Duodenal mucosa (tissue), 2 donors: ENCODE data around the gene S100A6.

Source experiments
- H3K27ac ChIP-seq: one replicate; pipeline ENCODE4 v1.7.0; 2013; ENCODE audit warnings: low read depth, low read length
- H3K27me3 ChIP-seq, 2 donors: one replicate each; pipeline ENCODE4 v1.7.0; 2013; ENCODE audit warnings: low read length in 2 of 2, control low read depth in 1 of 2; ENCODE audit not compliant: insufficient read depth in 2 of 2, control insufficient read depth in 1 of 2
- H3K36me3 ChIP-seq, 2 donors: one replicate each; pipeline ENCODE4 v1.7.0; 2013; ENCODE audit warnings: low read length in 2 of 2, control low read depth in 1 of 2; ENCODE audit not compliant: insufficient read depth in 2 of 2, control insufficient read depth in 1 of 2
- H3K4me1 ChIP-seq, 2 donors: one replicate each; pipeline ENCODE4 v1.7.0; 2013; ENCODE audit warnings: low read length in 2 of 2, control low read depth in 1 of 2; ENCODE audit not compliant: insufficient read depth in 2 of 2, control insufficient read depth in 1 of 2
- H3K4me3 ChIP-seq, 2 donors: one replicate each; pipeline ENCODE4 v1.7.0; 2013; ENCODE audit warnings: low read length in 2 of 2, low read depth in 1 of 2
- H3K9ac ChIP-seq, 2 donors: one replicate each; pipeline ENCODE4 v1.7.0; 2013; ENCODE audit warnings: low read length in 2 of 2, low read depth in 1 of 2
- H3K9me3 ChIP-seq, 2 donors: one replicate each; pipeline ENCODE4 v1.7.0; 2013; ENCODE audit warnings: low read length in 2 of 2, control low read depth in 1 of 2; ENCODE audit not compliant: control insufficient read depth in 1 of 2

S100A6 gene

DNA sequence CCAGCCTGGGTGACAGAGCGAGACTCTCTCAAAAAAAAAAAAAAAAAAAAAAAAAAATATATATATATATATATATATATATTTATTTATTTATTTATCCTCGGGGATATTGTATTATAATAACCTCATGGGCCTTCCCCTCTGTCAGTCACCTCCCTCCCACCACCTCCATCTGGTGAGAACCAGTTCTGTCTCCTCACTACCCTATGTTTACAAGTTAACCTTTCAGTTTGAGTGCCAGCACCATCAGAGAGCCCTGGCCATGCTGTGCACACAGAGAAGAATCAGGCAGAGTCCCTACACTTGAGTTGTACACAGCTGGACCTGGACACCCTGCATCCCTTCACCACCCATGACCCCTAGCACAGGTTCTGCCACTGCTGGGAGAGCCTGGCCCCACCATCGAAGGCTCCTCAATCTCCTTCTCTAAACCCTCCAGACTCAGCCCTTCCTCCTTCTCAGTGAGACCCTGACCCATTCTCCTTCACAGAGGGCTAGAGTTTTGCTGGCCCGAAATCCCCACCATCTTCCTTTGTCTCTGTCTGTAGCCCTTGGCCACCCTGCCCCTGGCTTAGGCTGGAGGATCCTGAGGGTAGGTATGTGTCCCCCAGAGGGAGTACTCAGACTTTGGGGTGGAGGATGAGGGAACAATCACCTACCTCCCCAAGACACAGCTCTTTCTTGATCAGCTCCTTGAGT, 3.8 kb upstream of the S100A6 start:
- H3K27ac ChIP-seq, result no peak overlapping the region
- H3K4me1 ChIP-seq, result peaks cover 61 to 63% of the 10 kb centered on the region in 2 donors
- H3K9ac ChIP-seq, result no peak overlapping the region
- no peaks in the 10 kb centered on the region for H3K27me3 ChIP-seq
- no peak overlapping the region for H3K4me3 ChIP-seq
- H3K36me3 ChIP-seq, result no peaks in the 10 kb centered on the region
- no peaks in the 10 kb centered on the region for H3K9me3 ChIP-seq

DNA sequence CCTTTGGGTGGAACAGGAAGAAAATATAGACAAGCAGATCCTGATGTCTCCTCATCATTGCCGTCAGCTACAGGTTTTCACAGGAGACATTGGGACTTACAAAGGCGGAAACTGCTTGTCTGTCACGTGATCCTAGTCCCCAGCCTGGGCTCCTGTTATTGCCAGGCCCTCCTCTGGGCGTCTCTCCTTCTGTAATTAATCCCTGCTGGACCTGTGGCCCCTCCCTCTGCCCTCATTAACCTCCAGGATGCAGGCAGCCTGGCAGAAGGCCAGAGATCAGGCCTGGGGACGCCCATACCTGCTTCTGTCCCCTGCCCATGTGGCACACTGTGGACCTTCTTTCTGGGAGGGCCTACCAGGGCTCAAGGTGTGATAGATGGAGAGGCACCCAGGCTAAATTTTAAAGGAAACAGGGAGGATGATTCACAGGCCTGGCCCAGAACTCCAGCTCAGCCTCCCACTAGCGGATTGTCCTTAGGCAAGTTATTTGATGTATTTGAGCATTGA, 2.6 kb upstream of the S100A6 start:
- Histone ChIP-seq H3K36me3 (no peaks in the 10 kb centered on the region), H3K9me3 (no peaks in the 10 kb centered on the region), H3K9ac (peak overlapping the region; percentile 34 to 67), H3K27me3 (no peaks in the 10 kb centered on the region), H3K27ac (peak overlapping the region; percentile 71), H3K4me3 (no peak overlapping the region), H3K4me1 (peaks cover 61 to 63% of the 10 kb centered on the region in 2 donors)

DNA sequence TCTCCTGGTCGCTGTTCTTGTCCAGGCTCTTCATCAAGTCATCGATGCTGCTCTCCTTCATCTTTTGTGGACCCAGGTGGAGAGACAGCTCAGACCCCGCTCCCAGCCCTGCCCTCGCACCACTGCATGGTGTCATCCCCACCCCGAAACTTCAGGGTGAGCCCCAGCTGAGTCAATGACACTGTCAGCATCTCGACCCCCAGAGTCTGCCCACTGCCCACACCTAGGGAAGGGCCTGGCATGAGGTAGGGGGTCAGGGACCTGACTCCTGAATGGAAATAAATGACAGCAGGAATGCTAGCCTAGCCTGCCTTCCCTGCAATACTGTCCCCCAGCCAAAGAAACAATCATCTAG, 1.6 kb upstream of the S100A6 start:
- no peak overlapping the region for H3K9ac ChIP-seq
- no peaks in the 10 kb centered on the region for H3K36me3 ChIP-seq
- no peak overlapping the region for H3K4me3 ChIP-seq
- H3K27ac ChIP-seq, result no peak overlapping the region
- H3K9me3 ChIP-seq, result no peaks in the 10 kb centered on the region
- no peaks in the 10 kb centered on the region for H3K27me3 ChIP-seq
- peaks cover 63 to 68% of the 10 kb centered on the region in 2 donors for H3K4me1 ChIP-seq

DNA sequence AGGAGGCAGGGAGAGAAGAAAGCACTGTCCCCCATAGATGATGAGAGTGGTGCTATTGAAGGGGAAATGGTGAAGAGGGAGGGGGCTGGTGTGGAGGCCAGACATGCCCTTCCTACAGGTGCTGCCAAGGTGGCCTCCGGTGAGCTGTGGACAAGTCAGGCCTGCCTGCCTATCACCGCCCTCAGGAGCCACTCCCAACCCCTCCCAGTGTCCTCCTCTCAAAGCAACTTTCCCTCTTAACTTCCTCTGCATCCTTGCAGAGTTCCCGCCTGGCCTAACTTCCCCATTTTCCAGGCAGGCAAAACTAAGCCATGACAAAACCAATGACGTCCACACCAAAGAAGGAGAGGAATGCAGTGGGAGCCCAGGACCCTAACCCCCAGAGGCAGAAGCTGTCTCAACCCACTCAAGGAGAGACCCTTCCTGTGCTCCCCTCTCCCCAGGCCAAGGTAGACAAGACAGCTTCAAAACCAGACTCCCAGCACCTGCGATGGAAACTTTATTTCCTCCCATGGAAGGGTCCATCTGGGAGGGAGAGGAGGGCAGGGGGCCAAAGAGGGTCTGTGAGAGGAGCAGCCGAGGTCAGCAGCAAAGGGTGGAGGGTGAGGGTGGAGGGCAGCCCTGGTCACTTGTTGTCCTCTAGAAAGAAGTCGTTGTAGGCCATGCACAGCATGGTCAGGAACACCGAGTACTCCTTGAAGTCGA, 1.0 kb upstream of the S100A6 start:
- H3K27me3 ChIP-seq, result no peaks in the 10 kb centered on the region
- H3K9ac ChIP-seq, result peak overlapping the region; percentile 95 to 98
- no peaks in the 10 kb centered on the region for H3K9me3 ChIP-seq
- peaks cover 68 to 72% of the 10 kb centered on the region in 2 donors for H3K4me1 ChIP-seq
- H3K27ac ChIP-seq, result peak overlapping the region; percentile 95
- H3K4me3 ChIP-seq, result peak overlapping the region; percentile 77 to 85
- H3K36me3 ChIP-seq, result no peaks in the 10 kb centered on the region

DNA sequence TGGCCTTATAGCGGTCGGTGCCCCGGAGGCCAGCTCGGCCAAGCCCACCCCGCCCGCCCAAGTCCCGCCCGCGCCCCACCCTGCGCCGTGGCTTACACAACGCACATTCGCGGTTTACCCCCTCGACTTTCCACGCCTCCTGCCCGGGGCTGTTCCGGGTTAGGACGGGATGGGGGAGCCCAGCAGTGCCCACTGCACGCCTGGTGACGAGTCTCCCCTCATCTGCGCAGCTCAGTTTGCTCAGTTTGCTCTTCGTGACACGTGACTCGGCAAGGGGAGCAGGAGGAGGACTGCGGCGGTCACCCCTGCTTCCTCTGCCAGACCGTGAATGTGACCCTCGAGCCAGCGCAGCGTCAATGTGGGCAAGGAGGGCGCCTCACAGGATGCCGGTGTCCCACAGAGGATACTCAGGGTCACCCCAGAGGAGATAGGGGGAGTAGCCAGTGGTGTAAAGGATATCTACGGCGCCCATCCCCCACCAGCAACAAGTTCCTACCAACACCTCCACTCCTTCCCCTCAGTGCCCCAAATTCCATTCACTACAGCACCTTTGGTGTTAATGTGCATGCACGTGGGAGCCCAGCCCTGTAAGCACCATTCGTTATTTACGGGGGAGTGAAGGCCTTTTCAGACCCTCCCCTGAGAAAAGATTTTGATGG, 350 bp upstream of the S100A6 start:
- Histone ChIP-seq H3K4me1 (peaks cover 68 to 75% of the 10 kb centered on the region in 2 donors), H3K9ac (peak overlapping the region; percentile 95 to 98), H3K9me3 (no peaks in the 10 kb centered on the region), H3K36me3 (no peaks in the 10 kb centered on the region), H3K27ac (peak overlapping the region; percentile 95), H3K4me3 (peak overlapping the region; percentile 77 to 85), H3K27me3 (no peaks in the 10 kb centered on the region)

DNA sequence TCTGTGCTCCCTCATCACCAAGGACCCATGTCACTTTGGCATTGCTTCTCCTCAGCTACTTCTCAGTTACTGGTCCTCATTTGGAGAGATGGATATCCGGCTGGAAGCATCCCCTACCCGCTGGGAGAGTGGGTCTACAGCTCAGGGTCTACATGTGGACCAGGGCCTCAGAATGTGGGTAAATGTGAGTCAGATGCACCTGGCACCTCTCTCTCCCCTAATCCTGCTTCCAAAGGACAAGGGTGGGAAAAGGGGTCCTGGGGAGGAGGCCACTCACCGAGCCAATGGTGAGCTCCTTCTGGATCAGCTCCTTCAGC, 908 bp downstream of the S100A6 start:
- H3K9me3 ChIP-seq, result no peaks in the 10 kb centered on the region
- H3K36me3 ChIP-seq, result no peaks in the 10 kb centered on the region
- H3K27ac ChIP-seq, result peak overlapping the region; percentile 95
- H3K27me3 ChIP-seq, result no peaks in the 10 kb centered on the region
- peak overlapping the region; percentile 95 to 98 for H3K9ac ChIP-seq
- peak overlapping the region; percentile 77 to 85 for H3K4me3 ChIP-seq
- H3K4me1 ChIP-seq, result peaks cover 55 to 62% of the 10 kb centered on the region in 2 donors

DNA sequence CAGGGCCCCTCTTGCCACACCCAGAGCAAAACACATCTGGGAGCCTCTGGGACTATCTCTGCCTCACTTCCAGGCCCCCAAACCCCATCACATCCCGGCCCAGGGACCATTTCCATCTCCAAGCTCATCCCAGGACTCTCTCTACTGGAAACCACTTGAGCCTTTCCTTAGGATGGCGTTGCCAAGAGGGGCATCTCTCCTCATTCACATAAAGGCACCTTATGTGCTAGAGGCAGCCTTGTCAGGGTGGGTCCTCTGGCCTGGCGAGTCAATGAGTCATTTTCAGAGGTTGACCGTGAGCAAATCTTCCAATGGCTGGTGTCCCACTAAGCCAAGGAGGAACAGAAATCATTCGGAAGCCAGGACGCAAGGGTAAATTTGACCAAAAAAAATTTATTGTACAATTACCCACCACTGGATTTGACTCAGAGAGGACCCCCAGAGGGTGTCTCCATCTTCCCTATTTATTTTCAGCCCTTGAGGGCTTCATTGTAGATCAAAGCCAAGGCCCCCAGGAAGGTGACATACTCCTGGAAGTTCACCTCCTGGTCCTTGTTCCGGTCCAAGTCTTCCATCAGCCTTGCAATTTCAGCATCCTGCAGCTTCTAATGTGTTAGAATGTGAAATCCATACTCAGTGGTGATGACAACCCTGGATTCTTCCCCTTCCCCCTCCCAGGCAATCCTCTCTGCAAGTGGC, 1.4 kb downstream of the S100A6 start:
- Histone ChIP-seq H3K9me3 (no peaks in the 10 kb centered on the region), H3K27ac (peak overlapping the region; percentile 95), H3K27me3 (no peaks in the 10 kb centered on the region), H3K36me3 (no peaks in the 10 kb centered on the region), H3K9ac (peak overlapping the region; percentile 95 to 98), H3K4me1 (peaks cover 54 to 61% of the 10 kb centered on the region in 2 donors), H3K4me3 (peak overlapping the region; percentile 77 to 85)

DNA sequence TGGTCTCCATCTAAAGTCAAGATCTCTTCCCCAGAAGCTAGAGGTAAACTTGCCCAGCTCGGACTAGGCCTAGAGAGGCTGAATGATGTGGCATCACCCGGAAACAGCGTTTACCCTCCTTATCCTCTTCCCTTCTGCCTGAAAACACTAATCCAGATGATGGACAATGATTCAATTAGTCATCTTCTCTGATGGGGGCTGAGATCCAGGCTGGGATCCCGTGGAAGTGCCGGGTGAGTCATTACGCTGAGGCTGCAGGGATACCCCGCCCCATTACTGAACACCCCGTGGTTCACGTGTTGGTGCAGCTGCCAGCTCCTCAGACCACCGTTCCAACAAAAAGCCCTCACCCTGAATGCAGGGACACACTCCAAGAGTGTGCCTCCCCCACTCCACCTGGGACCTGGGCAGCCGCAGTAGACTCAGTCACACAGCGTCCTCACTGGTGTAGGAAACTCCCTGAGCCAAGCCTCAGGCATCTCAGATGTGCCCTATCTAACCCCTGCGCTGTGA, 2.0 kb downstream of the S100A6 start:
- Histone ChIP-seq H3K4me1 (peaks cover 54 to 61% of the 10 kb centered on the region in 2 donors), H3K9me3 (no peaks in the 10 kb centered on the region), H3K27me3 (no peaks in the 10 kb centered on the region), H3K27ac (peak overlapping the region; percentile 77), H3K9ac (peak overlapping the region; percentile 95 to 98), H3K36me3 (no peaks in the 10 kb centered on the region), H3K4me3 (peak overlapping the region; percentile 77 to 85)

DNA sequence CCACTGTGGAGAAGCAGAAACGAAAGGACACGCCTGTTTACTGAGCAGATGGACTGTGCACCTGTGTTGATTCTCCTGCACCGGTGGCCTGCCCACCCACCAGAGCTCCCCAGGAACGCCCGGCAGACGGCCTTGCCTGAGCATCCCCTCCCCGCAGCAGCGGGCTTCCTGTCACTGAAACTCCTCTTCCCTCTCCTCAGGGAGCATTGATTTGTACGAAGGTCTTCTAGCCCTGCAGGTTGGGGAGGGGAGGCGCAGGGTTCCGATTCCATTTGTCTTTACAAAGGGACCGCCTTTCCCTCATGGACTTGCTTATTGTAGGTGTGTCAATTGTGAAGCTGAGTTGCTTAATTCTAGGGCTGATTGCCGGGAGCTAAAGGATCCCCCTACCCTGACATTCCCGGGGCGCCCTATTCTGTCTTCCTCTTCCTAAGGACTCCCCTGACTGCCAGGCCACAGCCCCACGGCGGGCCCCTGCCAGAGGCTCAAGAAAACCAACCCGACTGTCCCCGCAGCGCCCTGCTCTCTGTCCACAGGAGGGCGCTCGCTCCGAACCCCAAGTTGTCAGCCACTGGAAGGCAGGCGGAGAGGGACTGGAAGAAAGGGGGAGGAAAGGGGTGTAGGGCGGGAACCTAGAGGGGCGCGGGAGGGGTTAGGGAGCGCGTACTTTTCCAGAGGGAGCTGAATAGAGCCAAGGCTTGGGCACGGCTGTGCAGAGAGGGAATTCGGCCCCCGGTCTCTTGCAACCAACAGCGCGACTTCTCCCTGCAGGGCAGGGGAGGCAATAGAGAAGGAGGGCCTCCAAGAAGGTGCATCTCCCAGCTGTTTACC, 2.8 kb downstream of the S100A6 start:
- Histone ChIP-seq H3K4me1 (peaks cover 50 to 59% of the 10 kb centered on the region in 2 donors), H3K27ac (peak overlapping the region; percentile 77), H3K9ac (peak overlapping the region; percentile 95 to 98), H3K27me3 (no peaks in the 10 kb centered on the region), H3K4me3 (peak overlapping the region; percentile 77 to 85), H3K9me3 (no peaks in the 10 kb centered on the region), H3K36me3 (no peaks in the 10 kb centered on the region)
